22Rv1 (cell line): ENCODE results near the gene MUC22.
"Not testable (repeated sequence)": the region's sequence is repeated elsewhere in the genome, so short reads cannot be mapped to it uniquely, and the experiment has no call there.

Experiments
- H3K27ac ChIP-seq: fragments of 450-650 bp; 2 replicates; pipeline ENCODE4 v1.5.1; 2017
- ZFX ChIP-seq: fragments of 450-650 bp; IDR thresholded peaks from 2 replicates; pipeline ENCODE4 v1.6.1; 2017; ENCODE audit warnings: antibody characterized with exemption, borderline replicate concordance
- TF ChIP-seq, protein P1 (sequence below): fragments of 450-650 bp; IDR thresholded peaks from 2 replicates; pipeline ENCODE4 v1.5.1; 2017; ENCODE audit warnings: mild to moderate bottlenecking

The MUC22 gene

GRCh38 chr6:31063906-31064435, 53.7 kb downstream of the MUC22 start:
- no peak for TF ChIP-seq ZFX
- TF ChIP-seq, protein P1, sequence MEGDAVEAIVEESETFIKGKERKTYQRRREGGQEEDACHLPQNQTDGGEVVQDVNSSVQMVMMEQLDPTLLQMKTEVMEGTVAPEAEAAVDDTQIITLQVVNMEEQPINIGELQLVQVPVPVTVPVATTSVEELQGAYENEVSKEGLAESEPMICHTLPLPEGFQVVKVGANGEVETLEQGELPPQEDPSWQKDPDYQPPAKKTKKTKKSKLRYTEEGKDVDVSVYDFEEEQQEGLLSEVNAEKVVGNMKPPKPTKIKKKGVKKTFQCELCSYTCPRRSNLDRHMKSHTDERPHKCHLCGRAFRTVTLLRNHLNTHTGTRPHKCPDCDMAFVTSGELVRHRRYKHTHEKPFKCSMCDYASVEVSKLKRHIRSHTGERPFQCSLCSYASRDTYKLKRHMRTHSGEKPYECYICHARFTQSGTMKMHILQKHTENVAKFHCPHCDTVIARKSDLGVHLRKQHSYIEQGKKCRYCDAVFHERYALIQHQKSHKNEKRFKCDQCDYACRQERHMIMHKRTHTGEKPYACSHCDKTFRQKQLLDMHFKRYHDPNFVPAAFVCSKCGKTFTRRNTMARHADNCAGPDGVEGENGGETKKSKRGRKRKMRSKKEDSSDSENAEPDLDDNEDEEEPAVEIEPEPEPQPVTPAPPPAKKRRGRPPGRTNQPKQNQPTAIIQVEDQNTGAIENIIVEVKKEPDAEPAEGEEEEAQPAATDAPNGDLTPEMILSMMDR = no peak
- no peak overlapping the region for H3K27ac ChIP-seq

DNA sequence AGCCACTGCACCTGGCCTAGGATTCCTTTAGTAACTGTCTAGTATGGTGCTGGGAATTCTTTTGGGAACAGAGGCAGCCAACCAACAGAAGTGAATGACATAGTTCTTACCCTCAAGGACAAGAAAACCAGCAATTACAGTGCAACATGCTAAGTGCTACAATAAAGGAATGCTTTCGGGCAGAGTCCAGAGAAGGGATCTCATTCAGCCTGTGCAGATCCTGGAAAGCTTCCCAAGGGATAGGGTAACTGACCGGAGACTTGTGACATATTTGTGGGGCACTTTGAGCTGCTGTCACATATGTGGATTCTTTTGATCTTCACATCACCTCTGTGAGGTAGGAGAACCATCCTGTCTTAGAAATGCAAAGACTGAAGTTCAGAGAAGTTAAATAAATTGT, 55.3 kb downstream of the MUC22 start:
- no peak overlapping the region for H3K27ac ChIP-seq
- no peak for TF ChIP-seq ZFX
- TF ChIP-seq, protein P1 = no peak

- H3K27ac ChIP-seq = not testable (repeated sequence)
Observed at GRCh38 chr6:31067028-31067427, 56.8 kb downstream of the MUC22 start.

DNA sequence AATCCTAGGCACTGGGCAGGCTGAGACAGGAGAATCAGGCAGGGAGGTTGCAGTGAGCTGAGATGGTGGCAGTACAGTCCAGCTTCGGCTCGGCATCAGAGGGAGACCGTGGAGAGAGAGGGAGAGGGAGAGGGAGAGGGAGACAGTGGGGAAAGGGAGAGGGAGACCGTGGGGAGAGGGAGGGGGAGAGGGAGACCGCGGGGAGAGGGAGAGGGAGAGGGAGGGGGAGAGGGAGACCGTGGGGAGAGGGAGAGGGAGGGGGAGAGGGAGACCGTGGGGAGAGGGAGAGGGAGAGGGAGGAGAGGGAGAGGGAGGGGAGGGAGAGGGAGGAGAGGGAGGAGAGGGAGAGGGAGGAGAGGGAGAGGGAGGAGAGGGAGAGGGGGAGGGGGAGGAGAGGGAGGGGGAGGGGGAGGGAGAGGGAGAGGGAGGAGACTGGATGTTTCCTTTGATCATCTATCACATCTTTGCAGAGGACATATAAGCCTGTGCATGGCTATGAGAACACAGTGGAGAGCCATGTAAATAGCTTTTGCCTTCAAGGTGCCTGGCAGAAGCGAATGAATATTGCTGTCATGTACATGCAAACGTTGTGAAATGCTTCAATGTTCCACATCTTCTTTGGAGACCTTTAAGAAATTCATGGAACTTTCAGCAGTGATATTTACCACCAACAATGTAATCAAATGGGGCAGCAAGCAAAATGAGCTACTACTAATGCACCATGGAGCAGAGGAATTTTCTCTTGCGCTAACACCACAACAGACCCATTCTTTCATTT, 57.8 kb downstream of the MUC22 start:
- not testable (repeated sequence) for H3K27ac ChIP-seq

- no peak overlapping the region for H3K27ac ChIP-seq
- TF ChIP-seq ZFX = no peak
- TF ChIP-seq, protein P1 = peak; percentile 87
Observed at GRCh38 chr6:31068669-31069340, 58.5 kb downstream of the MUC22 start.

DNA sequence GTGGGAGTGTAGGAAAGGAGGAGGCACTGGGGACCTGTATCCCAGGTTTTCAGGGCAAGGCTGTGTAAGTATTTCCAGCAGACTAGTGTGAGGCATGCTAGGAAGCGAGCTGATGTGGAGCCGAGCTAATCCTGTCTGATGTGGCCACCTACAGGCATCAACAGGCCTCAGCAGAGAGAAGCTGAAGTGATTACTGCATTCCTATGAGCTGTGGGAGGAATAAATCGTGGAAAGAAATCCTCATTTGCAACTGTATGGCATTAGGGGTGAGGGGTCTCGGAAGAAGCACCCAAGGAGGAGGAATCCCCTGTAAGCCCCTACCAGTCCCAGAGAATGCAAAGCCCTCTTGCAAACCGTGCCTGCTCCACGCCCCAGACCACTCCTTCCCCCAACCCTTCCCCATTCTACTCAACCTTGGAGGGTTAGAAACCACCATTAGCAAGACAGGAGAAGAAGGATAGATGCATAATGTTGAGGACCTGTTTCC, 60.5 kb downstream of the MUC22 start:
- TF ChIP-seq ZFX = no peak
- TF ChIP-seq, protein P1 = peak; percentile 41
- H3K27ac ChIP-seq = no peak overlapping the region

GRCh38 chr6:31074401-31074800, 64.1 kb downstream of the MUC22 start:
- H3K27ac ChIP-seq = no peak overlapping the region
- no peak for TF ChIP-seq ZFX
- TF ChIP-seq, protein P1 = no peak

- H3K27ac ChIP-seq = no peak overlapping the region
Observed at GRCh38 chr6:31075528-31075927, 65.3 kb downstream of the MUC22 start.

More at GRCh38 chr6:31075528-31075927, 65.3 kb downstream of the MUC22 start:
- TF ChIP-seq, protein P1 = no peak
- TF ChIP-seq ZFX = no peak
